Activated B cell treated with CpG ODN at 0.5 μM for 24 hours (primary cell): ENCODE measurements around the gene CALR3. TPM values are rescaled to one million over a fixed set of nuclear protein-coding genes. Genes with fewer than 3 reads are reported as not detected.

Experiments
- ATAC-seq: fragments of 200-7000 bp; cut with Tn5 transposase; one replicate; pipeline ENCODE4 v1.10.0; 2021; ENCODE audit warnings: low read depth, mild to moderate bottlenecking, moderate library complexity
- CTCF ChIA-PET: fragments of 350-600 bp; sonication (Branson Sonifier 250); formaldehyde crosslinking; loops from one replicate; lab custom pipeline; 2021; ENCODE audit warnings: antibody characterized with exemption; lab: Charles Lee
- POLR2A ChIA-PET: fragments of 350-600 bp; sonication (Branson Sonifier 250); formaldehyde crosslinking; loops from one replicate; lab custom pipeline; 2021; ENCODE audit warnings: antibody characterized with exemption; lab: Charles Lee
- DNase-seq: peaks from one replicate; pipeline ENCODE4 v3.0.0; 2022
- H3K27ac Mint-ChIP-seq: one replicate; pipeline ENCODE4 v1.8.0; 2020; ENCODE audit warnings: mixed read lengths
- H3K27me3 Mint-ChIP-seq: one replicate; pipeline ENCODE4 v1.8.0; 2021; ENCODE audit warnings: mixed read lengths
- H3K36me3 Mint-ChIP-seq: one replicate; pipeline ENCODE4 v1.8.0; 2021; ENCODE audit warnings: low read depth, mixed read lengths
- H3K4me1 Mint-ChIP-seq: one replicate; pipeline ENCODE4 v1.8.0; 2021; ENCODE audit warnings: mixed read lengths
- H3K4me3 Mint-ChIP-seq: one replicate; pipeline ENCODE4 v1.8.0; 2020; ENCODE audit warnings: mild to moderate bottlenecking, mixed read lengths
- H3K9me3 Mint-ChIP-seq: one replicate; pipeline ENCODE4 v1.8.0; 2020; ENCODE audit warnings: mixed read lengths
- intact Hi-C: fragments of 100-400 bp; cut with micrococcal nuclease; formaldehyde crosslinking; loops from one replicate; pipeline ENCODE4 v1.15.1; 2024
- total RNA-seq: library from RNA; stranded (reverse); gene quantifications from 2 replicates; pipeline ENCODE4 v1.2.3, GENCODE V29; 2022
- TF ChIP-seq, protein P1 (sequence below): fragments of 200-600 bp; IDR thresholded peaks from one replicate; pipeline ENCODE4 v1.8.0; 2022; ENCODE audit warnings: antibody characterized with exemption, mild to moderate bottlenecking

CALR3 gene
- total RNA-seq, 1 donor from 2014 or later: not detected

DNA sequence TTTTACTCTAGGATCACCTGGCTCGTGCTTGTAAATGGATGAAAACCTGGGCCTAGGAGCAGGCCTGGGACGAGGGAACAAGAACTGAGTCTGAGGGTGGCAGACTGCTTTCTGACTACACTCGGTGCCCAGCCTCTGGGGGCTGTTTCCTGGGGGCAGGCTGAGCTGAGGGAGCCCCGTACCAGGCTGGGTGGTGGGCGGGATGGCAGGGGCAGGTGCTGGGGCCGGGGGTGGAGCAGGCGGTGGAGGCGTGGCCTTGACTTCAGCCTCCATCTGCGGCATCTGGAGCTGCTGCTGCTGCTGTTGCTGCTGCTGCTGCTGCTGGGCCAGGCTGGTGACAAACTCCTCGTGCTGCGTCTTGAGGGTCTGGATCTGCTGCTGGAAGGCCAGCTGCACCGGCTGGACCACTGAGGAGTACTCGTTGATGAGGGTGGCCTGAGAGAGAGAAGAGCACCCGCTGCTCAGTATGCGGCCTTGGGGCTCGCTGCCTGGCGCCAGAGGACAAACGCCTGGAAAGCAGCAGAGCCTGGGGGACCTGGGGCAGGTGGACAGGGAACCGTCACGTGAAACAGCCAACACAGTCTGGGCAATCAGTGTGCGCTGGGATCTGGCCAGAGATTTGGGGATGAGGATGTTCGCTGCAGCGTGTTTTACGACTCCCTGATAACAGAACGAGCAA is 33.6 kb upstream of the CALR3 start:
- Mint-ChIP-seq H3K4me1 (no peaks in the 10 kb centered on the region), H3K4me3 (no peak overlapping the region), H3K9me3 (no peaks in the 10 kb centered on the region), H3K36me3 (peaks cover 90% of the 10 kb centered on the region), H3K27me3 (no peaks in the 10 kb centered on the region), H3K27ac (no peak overlapping the region)
- DNase-seq: no peak
- ChIA-PET POLR2A (no interaction called here), CTCF (no interaction called here)
- intact Hi-C loops: no loop called here
- TF ChIP-seq, protein P1, sequence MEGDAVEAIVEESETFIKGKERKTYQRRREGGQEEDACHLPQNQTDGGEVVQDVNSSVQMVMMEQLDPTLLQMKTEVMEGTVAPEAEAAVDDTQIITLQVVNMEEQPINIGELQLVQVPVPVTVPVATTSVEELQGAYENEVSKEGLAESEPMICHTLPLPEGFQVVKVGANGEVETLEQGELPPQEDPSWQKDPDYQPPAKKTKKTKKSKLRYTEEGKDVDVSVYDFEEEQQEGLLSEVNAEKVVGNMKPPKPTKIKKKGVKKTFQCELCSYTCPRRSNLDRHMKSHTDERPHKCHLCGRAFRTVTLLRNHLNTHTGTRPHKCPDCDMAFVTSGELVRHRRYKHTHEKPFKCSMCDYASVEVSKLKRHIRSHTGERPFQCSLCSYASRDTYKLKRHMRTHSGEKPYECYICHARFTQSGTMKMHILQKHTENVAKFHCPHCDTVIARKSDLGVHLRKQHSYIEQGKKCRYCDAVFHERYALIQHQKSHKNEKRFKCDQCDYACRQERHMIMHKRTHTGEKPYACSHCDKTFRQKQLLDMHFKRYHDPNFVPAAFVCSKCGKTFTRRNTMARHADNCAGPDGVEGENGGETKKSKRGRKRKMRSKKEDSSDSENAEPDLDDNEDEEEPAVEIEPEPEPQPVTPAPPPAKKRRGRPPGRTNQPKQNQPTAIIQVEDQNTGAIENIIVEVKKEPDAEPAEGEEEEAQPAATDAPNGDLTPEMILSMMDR: no peak
- ATAC-seq: no peak

DNA sequence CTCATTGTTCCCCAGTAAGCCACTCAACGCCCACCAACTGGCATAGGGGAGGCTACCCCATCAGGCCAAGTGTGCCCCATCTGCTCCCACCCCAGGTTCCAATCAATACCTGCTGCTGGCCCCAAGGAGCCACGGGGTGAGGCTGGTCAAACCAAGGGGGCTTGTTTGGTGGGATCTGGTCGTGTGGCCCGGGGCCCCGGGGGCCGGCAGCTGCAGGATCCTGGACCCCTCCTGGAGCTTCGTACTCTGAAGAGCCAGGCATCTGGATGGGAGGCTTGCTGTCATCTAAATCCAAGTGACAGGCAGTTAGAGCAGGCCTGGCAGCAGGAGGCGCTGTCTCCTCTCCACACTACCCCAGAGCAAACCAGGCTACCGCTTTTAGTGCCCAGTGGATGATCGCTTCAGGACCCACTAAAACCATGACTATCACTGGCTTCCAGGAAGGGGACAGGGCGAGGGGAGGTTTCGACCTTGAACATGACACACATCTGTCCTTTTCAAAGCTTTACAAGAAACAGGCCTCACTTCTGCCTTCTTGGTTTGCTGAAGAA is 32.1 kb upstream of the CALR3 start:
- intact Hi-C loops: loop anchor here (1.0 kb wide), 2 partner anchors 84 to 243 kb away; no protein-coding TSS in a partner anchor
- Mint-ChIP-seq H3K4me1 (no peaks in the 10 kb centered on the region), H3K9me3 (no peaks in the 10 kb centered on the region), H3K36me3 (peaks cover 88% of the 10 kb centered on the region), H3K27me3 (no peaks in the 10 kb centered on the region), H3K4me3 (no peak overlapping the region), H3K27ac (no peak overlapping the region)
- ChIA-PET CTCF (interaction anchor here (2.1 kb wide), 1 partner anchor 99 kb away, joined by 7 read pairs; the partner anchor contains the start of gene MED26), POLR2A (interaction anchor here (1.1 kb wide), 1 partner anchor 15 kb away, joined by 3 read pairs; no protein-coding TSS in a partner anchor)
- DNase-seq (no peak), ATAC-seq (peak; percentile 67)
- TF ChIP-seq, protein P1: no peak

DNA sequence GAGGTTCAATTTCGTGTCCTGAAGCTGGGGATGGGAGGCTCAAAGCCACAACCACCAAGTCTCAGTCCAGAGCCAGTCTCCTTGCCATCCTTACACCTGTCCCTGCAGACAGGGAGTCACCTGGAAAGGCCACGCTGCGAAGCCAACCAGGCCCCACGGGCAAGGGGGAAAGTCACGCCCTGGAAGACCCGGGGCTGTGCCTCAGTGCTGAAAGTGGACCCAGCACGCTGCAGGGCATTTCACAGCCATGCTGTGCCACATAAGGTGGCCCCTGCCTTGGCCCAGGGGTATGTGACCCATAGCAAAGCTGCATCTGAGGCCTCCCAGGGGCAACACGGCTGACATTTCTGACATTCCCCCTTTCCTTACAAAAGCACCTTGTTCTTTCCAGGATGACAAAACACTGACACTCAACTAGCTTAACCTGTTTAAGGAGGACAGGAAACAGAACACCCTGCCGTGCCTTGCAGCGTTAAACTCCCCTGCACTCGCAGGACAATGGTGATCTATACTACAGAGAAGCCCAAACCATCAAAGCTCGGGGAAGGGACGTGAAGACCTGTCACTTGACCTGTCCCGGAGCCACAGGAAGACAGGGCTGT is 31.5 kb upstream of the CALR3 start:
- H3K4me1 Mint-ChIP-seq: no peaks in the 10 kb centered on the region
- H3K27me3 Mint-ChIP-seq: no peaks in the 10 kb centered on the region
- TF ChIP-seq, protein P1: no peak
- H3K4me3 Mint-ChIP-seq: no peak overlapping the region
- no peaks in the 10 kb centered on the region for H3K9me3 Mint-ChIP-seq
- ATAC-seq (no peak), DNase-seq (no peak)
- peaks cover 88% of the 10 kb centered on the region for H3K36me3 Mint-ChIP-seq
- H3K27ac Mint-ChIP-seq: no peak overlapping the region
- intact Hi-C loops: no loop called here
- ChIA-PET CTCF (interaction anchor here (2.1 kb wide), 1 partner anchor 99 kb away, joined by 7 read pairs; the partner anchor contains the start of gene MED26), POLR2A (interaction anchor here (1.3 kb wide), 1 partner anchor 8 kb away, joined by 3 read pairs; no protein-coding TSS in a partner anchor)

DNA sequence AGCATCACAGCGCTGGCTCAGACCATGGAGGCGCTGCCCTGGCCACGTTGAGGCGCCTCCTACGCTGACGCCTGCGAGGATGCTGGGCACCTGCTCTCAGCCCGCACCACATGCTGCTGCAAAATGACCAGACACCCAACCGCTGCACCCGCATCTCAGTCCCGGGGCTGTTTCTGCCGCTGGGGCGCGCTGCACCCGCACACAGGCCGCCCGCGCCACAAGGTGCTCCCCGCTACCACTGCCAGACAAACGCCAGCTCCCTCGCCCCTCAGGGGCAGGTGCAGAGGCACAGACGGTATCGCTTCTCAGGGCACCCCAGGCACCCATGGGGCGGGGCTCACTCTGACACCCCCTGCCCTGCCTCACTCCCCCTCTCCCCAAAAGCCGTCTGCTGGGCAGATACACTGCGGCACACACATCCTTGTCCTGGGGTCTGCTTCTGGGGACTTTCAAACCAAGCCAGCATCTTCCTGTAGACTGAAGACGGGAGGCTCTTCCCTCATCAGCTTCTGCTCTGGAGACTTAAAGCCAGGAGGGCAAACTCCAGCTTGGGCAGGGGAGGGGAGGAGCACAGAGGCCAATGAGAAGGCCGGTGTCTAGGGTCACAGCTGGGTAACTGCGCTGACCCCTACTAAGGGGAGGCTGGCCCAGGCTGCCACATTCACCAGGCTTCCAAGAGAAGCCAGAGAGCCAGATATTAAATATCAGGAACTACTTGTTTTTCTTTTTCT is 29.9 kb upstream of the CALR3 start:
- no peaks in the 10 kb centered on the region for H3K27me3 Mint-ChIP-seq

More for the DNA sequence above, 29.9 kb upstream of the CALR3 start:
- Mint-ChIP-seq H3K9me3 (no peaks in the 10 kb centered on the region), H3K4me1 (no peaks in the 10 kb centered on the region), H3K36me3 (peaks cover 85% of the 10 kb centered on the region), H3K4me3 (no peak overlapping the region), H3K27ac (no peak overlapping the region)
- TF ChIP-seq, protein P1: no peak
- ChIA-PET POLR2A (interaction anchor here (1.3 kb wide), 1 partner anchor 9 kb away, joined by 3 read pairs; no protein-coding TSS in a partner anchor), CTCF (no interaction called here)
- ATAC-seq: no peak
- intact Hi-C loops: no loop called here
- no peak for DNase-seq
